ENCODE data around the gene UPK3BL2. TPM values are rescaled to one million over a fixed set of nuclear protein-coding genes. Genes with fewer than 3 reads are reported as not detected.
"Not testable (repeated sequence)": the region's sequence is repeated elsewhere in the genome, so short reads cannot be mapped to it uniquely, and the experiment has no call there.

UPK3BL2 gene
- total and polyA plus RNA-seq, 2 of the 4 experiments (the other 2 are of a cell fraction), result 0.18 to 5.7 TPM

- H2AK9ac ChIP-seq (replicated peaks; ENCODE audit: low read depth, low read length, poor library complexity); H3K18ac ChIP-seq (ENCODE audit: low read depth, low read length); H2AK5ac ChIP-seq (ENCODE audit: low read depth, low read length); H3K4me3 ChIP-seq (ENCODE audit: insufficient read depth, low read depth, low read length); POLR2A ChIA-PET (ENCODE audit: unreplicated experiment); H3K4me1 ChIP-seq (ENCODE audit: control insufficient read depth, insufficient read depth, low read length); H4K5ac ChIP-seq (ENCODE audit: low read depth, low read length); H2AFZ ChIP-seq (replicated peaks; ENCODE audit: low read length, poor library complexity); H2BK5ac ChIP-seq (ENCODE audit: low read depth, low read length, poor library complexity, severe bottlenecking); CTCF ChIA-PET; H2BK15ac ChIP-seq (ENCODE audit: low read depth, low read length); H3K4me2 ChIP-seq (ENCODE audit: low read depth, low read length); H3K14ac ChIP-seq (replicated peaks; ENCODE audit: low read depth, low read length); H3K9me3 ChIP-seq (ENCODE audit: control insufficient read depth, insufficient read depth, low read length); H3K23ac ChIP-seq (ENCODE audit: low read depth, low read length); H3K79me1 ChIP-seq (ENCODE audit: low read depth in 1 of 2, low read length in 2 of 2); DNase-seq; BruUV-seq (replicated peaks); H3K9me1 ChIP-seq (ENCODE audit: insufficient read depth, low read length); H2BK20ac ChIP-seq (ENCODE audit: low read depth, low read length); H4K91ac ChIP-seq (ENCODE audit: insufficient read depth, low read depth, low read length); H3K27me3 ChIP-seq (ENCODE audit: control insufficient read depth, insufficient read depth, low read length); H3K9ac ChIP-seq (ENCODE audit: low read depth, low read length); H3K36me3 ChIP-seq (ENCODE audit: control insufficient read depth, insufficient read depth, low read length); in situ Hi-C loops (cut with MboI; ENCODE audit: low sequenced_read_pairs); dilution Hi-C loops (cut with HindIII; ENCODE audit: low sequenced_read_pairs, unreplicated experiment); H3K56ac ChIP-seq (ENCODE audit: extremely low read depth, insufficient read depth, low read length); H4K20me1 ChIP-seq (ENCODE audit: insufficient read depth, low read length); intact Hi-C loops (cut with micrococcal nuclease): not testable (repeated sequence)
- Histone ChIP-seq H4K8ac (ENCODE audit: low read depth in 2 of 2, low read length in 2 of 2) (peak overlapping the region in 1 of 2 experiments; percentile 60; a peak in 1 of 4 replicates), H3K4ac (ENCODE audit: low read depth, low read length) (peak overlapping the region; percentile 56), H3K27ac (ENCODE audit: insufficient read depth, low read length) (peak overlapping the region; percentile 35; the same call in 1 of the 2 replicates), H2BK120ac (ENCODE audit: low read depth, low read length) (peak overlapping the region; percentile 60; the same call in 1 of the 2 replicates)
- peak; percentile 95 for ATAC-seq (ENCODE audit: low read depth)
- no CpG with 5 or more reads among the region's 24 CpGs for WGBS, 2 experiments (ENCODE audit: extremely low coverage in 2 of 2, insufficient read length in 1 of 2)
These were observed 38.0 kb downstream of the UPK3BL2 start for GRCh38 chr7:102505298-102506185.

- H3K4me2 ChIP-seq (ENCODE audit: low read depth, low read length); H2AK5ac ChIP-seq (ENCODE audit: low read depth, low read length); H3K27me3 ChIP-seq (ENCODE audit: control insufficient read depth, insufficient read depth, low read length); H2BK120ac ChIP-seq (ENCODE audit: low read depth, low read length); H3K9me3 ChIP-seq (ENCODE audit: control insufficient read depth, insufficient read depth, low read length); H3K18ac ChIP-seq (ENCODE audit: low read depth, low read length); H3K27ac ChIP-seq (ENCODE audit: insufficient read depth, low read length); dilution Hi-C loops (cut with HindIII; ENCODE audit: low sequenced_read_pairs, unreplicated experiment); in situ Hi-C loops (cut with MboI; ENCODE audit: low sequenced_read_pairs); H4K20me1 ChIP-seq (ENCODE audit: insufficient read depth, low read length); H3K56ac ChIP-seq (ENCODE audit: extremely low read depth, insufficient read depth, low read length); H2BK20ac ChIP-seq (ENCODE audit: low read depth, low read length); H3K23ac ChIP-seq (ENCODE audit: low read depth, low read length); H3K4me3 ChIP-seq (ENCODE audit: insufficient read depth, low read depth, low read length); intact Hi-C loops (cut with micrococcal nuclease); H2AFZ ChIP-seq (replicated peaks; ENCODE audit: low read length, poor library complexity); H2AK9ac ChIP-seq (replicated peaks; ENCODE audit: low read depth, low read length, poor library complexity); H3K4me1 ChIP-seq (ENCODE audit: control insufficient read depth, insufficient read depth, low read length); H3K36me3 ChIP-seq (ENCODE audit: control insufficient read depth, insufficient read depth, low read length); DNase-seq; H3K9me1 ChIP-seq (ENCODE audit: insufficient read depth, low read length); H4K8ac ChIP-seq (ENCODE audit: low read depth in 2 of 2, low read length in 2 of 2); H4K91ac ChIP-seq (ENCODE audit: insufficient read depth, low read depth, low read length); BruUV-seq (replicated peaks); H3K14ac ChIP-seq (replicated peaks; ENCODE audit: low read depth, low read length); H4K5ac ChIP-seq (ENCODE audit: low read depth, low read length); H3K79me1 ChIP-seq (ENCODE audit: low read depth in 1 of 2, low read length in 2 of 2); POLR2A ChIA-PET (ENCODE audit: unreplicated experiment); CTCF ChIA-PET; H2BK5ac ChIP-seq (ENCODE audit: low read depth, low read length, poor library complexity, severe bottlenecking); ATAC-seq (ENCODE audit: low read depth); H3K9ac ChIP-seq (ENCODE audit: low read depth, low read length); H2BK15ac ChIP-seq (ENCODE audit: low read depth, low read length); H3K4ac ChIP-seq (ENCODE audit: low read depth, low read length): not testable (repeated sequence)
- WGBS, 2 experiments (ENCODE audit: extremely low coverage in 2 of 2, insufficient read length in 1 of 2), result no CpG with 5 or more reads among the region's 12 CpGs
These were observed 40.4 kb downstream of the UPK3BL2 start for GRCh38 chr7:102503141-102503540.
